Erythroblast (primary cell): ENCODE measurements around the gene PPIL1.
A peak's percentile ranks its signal among the peaks of the same experiment; 100 is the strongest.

Experiments
- GATA1 ChIP-seq: IDR thresholded peaks from 2 replicates; pipeline ENCODE4 v1.6.1; 2011; ENCODE audit warnings: low read depth, mild to moderate bottlenecking, control low read depth, low read length, moderate library complexity
- POLR2A ChIP-seq: IDR thresholded peaks from 2 replicates; pipeline ENCODE4 v1.6.1; 2011; ENCODE audit warnings: mild to moderate bottlenecking, low read length

GRCh38 chr6:36862164-36862847, 12.3 kb downstream of the PPIL1 start:
- TF ChIP-seq POLR2A: peak; percentile 77
- TF ChIP-seq GATA1: no peak
